Hippocampal formation (tissue), 2 donors: ENCODE measurements around the gene NAMPT.
"Not testable (repeated sequence)": the region's sequence is repeated elsewhere in the genome, so short reads cannot be mapped to it uniquely, and the experiment has no call there.

Experiments
- DNase-seq, 2 donors: peaks; one replicate each; lab custom pipeline; 2025; lab: John Stamatoyannopoulos, UW

NAMPT gene

GRCh38 chr7:106304568-106304967 lies 19.8 kb upstream of the NAMPT start:
- no peak for DNase-seq

GRCh38 chr7:106298631-106299030 lies 13.8 kb upstream of the NAMPT start:
- not testable (repeated sequence) for DNase-seq

- not testable (repeated sequence) for DNase-seq
These were observed 13.4 kb upstream of the NAMPT start for GRCh38 chr7:106298155-106298554.

GRCh38 chr7:106294334-106294733 lies 9.6 kb upstream of the NAMPT start:
- DNase-seq = no peak

GRCh38 chr7:106291247-106291646 lies 6.5 kb upstream of the NAMPT start:
- no peak for DNase-seq

- DNase-seq = no peak
These were observed 5.5 kb upstream of the NAMPT start for GRCh38 chr7:106290319-106290718.

GRCh38 chr7:106289848-106290247 lies 5.1 kb upstream of the NAMPT start:
- DNase-seq = no peak

- no peak for DNase-seq
These were observed 3.5 kb upstream of the NAMPT start for GRCh38 chr7:106288263-106288662.

GRCh38 chr7:106287786-106288185 lies 3.0 kb upstream of the NAMPT start:
- DNase-seq = no peak

GRCh38 chr7:106285855-106286492 lies 1.2 kb upstream of the NAMPT start:
- no peak for DNase-seq

GRCh38 chr7:106285051-106285854 lies 470 bp upstream of the NAMPT start:
- DNase-seq = peak; percentile 95 to 97

GRCh38 chr7:106283831-106284713 lies 711 bp downstream of the NAMPT start:
- peak; percentile 27 to 44 for DNase-seq

- no peak for DNase-seq
These were observed 1.3 kb downstream of the NAMPT start for GRCh38 chr7:106283501-106283830.

GRCh38 chr7:106282852-106283251 lies 1.9 kb downstream of the NAMPT start:
- DNase-seq = no peak

- no peak for DNase-seq
These were observed 2.4 kb downstream of the NAMPT start for GRCh38 chr7:106282390-106282789.

GRCh38 chr7:106281585-106282318 lies 3.0 kb downstream of the NAMPT start:
- DNase-seq = no peak

GRCh38 chr7:106281127-106281526 lies 3.7 kb downstream of the NAMPT start:
- no peak for DNase-seq

- DNase-seq = no peak
These were observed 5.2 kb downstream of the NAMPT start for GRCh38 chr7:106279425-106280197.

GRCh38 chr7:106278695-106279094 lies 6.1 kb downstream of the NAMPT start:
- no peak for DNase-seq

GRCh38 chr7:106277976-106278375 lies 6.8 kb downstream of the NAMPT start:
- DNase-seq = no peak

- DNase-seq = no peak
These were observed 8.3 kb downstream of the NAMPT start for GRCh38 chr7:106276513-106276912.
